ENCODE measurements around the gene PTPDC1.
A peak's percentile ranks its signal among the peaks of the same experiment; 100 is the strongest.

The PTPDC1 gene

DNA sequence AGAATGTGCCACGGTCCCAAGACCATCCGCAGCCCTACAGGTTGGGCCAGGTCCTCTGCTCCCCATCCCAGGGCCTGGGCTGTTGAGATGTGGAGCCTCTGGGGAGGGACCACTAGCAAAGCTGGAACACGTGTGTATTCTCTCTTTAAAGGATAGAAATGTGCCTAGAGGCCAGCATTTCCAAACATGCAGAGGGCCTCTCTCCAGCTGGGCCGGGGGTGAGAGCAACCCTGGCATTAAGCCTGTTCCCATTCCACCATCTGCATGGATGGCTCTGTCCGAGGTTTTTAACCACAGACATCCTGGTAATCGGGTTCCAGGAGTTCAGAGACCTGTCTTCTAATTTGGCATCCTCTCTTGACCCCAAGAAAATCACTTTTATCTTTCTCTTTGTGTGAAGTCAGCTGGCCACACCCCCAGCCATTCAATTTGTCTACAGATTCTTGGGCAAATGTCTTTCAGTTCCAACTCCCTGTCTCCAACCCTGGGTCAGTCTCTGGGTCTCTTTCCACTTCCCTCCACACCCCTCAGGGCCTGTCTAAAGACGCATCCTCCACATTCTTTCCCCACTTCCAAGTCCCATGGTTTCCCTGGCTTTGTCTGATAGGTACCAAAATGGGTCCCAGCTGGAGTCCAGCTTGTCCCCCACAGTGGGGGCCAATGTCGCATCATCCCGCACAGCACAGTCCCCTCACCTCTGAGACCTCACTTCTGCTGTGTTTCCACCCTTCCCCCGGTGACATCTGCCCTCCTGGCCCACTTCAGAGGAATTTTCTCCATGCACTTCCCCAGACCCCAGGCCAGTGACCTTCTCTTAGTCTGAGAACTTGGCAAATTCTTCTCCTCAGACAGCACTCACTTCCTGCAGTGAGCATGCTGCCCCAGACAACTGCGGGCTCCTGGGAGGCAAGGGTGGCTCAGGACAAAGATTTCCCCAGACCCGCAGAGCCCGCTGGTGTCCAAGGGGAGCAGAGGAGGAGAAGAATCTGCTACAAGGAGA is 56.8 kb downstream of the PTPDC1 start:
- peak; percentile 74 for DNase-seq (ENCODE audit: low read depth)
- H3K4me3 ChIP-seq (replicated peaks; ENCODE audit: low read depth, low read length): no peak overlapping the region
- TF ChIP-seq, protein P1, sequence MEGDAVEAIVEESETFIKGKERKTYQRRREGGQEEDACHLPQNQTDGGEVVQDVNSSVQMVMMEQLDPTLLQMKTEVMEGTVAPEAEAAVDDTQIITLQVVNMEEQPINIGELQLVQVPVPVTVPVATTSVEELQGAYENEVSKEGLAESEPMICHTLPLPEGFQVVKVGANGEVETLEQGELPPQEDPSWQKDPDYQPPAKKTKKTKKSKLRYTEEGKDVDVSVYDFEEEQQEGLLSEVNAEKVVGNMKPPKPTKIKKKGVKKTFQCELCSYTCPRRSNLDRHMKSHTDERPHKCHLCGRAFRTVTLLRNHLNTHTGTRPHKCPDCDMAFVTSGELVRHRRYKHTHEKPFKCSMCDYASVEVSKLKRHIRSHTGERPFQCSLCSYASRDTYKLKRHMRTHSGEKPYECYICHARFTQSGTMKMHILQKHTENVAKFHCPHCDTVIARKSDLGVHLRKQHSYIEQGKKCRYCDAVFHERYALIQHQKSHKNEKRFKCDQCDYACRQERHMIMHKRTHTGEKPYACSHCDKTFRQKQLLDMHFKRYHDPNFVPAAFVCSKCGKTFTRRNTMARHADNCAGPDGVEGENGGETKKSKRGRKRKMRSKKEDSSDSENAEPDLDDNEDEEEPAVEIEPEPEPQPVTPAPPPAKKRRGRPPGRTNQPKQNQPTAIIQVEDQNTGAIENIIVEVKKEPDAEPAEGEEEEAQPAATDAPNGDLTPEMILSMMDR (IDR thresholded peaks at IDR 0.05; ENCODE audit: low read length, missing control alignments): no peak

- TF ChIP-seq, protein P1 (IDR thresholded peaks at IDR 0.05; ENCODE audit: low read length, missing control alignments): no peak
- DNase-seq (ENCODE audit: low read depth): no peak
- H3K4me3 ChIP-seq (replicated peaks; ENCODE audit: low read depth, low read length): no peak overlapping the region
Observed at GRCh38 chr9:94142353-94142752, 58.1 kb downstream of the PTPDC1 start.

DNA sequence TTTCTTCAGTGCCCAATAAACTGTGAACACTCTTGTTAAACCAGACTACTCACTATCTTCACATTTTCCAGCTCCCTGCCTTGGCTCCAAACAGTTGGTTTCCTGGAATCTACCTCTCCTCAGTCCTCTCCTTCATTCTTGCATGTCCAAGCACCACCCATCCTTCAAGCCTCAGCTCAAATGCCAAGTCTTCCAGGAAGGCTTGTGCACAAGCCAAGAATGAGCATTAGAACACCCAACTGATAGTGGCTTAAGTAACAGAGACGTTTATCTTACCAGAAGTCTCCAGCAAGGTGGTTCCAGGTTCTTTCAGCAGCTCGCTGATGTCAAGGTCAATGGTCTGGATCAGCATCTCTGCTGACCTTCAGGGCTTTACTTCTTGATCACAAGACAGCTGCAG is 60.1 kb downstream of the PTPDC1 start:
- TF ChIP-seq, protein P1 (IDR thresholded peaks at IDR 0.05; ENCODE audit: low read length, missing control alignments): no peak
- no peak overlapping the region for H3K4me3 ChIP-seq (replicated peaks; ENCODE audit: low read depth, low read length)
- peak; percentile 84 for DNase-seq (ENCODE audit: low read depth)

DNA sequence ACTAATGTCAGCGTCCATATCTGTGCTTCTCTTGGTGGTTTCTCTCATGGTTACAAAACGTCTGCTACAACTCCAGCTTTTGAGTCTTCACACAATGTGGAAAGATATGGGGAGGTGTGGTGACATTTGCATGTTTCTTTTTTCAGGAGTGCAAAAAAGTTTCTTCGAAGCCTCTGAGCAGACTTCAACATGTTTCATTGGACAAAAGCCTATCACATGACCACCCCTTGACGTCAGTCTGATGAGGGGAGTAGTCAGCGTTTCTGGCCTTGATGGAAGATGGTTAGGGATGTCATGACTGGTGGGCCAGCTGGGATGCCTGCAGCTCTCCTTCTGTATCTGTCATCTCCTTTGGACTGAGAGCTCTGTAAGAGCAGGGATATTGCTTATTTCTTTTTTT is 61.4 kb downstream of the PTPDC1 start:
- TF ChIP-seq, protein P1 (IDR thresholded peaks at IDR 0.05; ENCODE audit: low read length, missing control alignments): no peak
- no peak for DNase-seq (ENCODE audit: low read depth)
- no peak overlapping the region for H3K4me3 ChIP-seq (replicated peaks; ENCODE audit: low read depth, low read length)

GRCh38 chr9:94147776-94148175 is 63.5 kb downstream of the PTPDC1 start:
- no peak for DNase-seq (ENCODE audit: low read depth)
- TF ChIP-seq, protein P1 (IDR thresholded peaks at IDR 0.05; ENCODE audit: low read length, missing control alignments): no peak
- no peak overlapping the region for H3K4me3 ChIP-seq (replicated peaks; ENCODE audit: low read depth, low read length)

DNA sequence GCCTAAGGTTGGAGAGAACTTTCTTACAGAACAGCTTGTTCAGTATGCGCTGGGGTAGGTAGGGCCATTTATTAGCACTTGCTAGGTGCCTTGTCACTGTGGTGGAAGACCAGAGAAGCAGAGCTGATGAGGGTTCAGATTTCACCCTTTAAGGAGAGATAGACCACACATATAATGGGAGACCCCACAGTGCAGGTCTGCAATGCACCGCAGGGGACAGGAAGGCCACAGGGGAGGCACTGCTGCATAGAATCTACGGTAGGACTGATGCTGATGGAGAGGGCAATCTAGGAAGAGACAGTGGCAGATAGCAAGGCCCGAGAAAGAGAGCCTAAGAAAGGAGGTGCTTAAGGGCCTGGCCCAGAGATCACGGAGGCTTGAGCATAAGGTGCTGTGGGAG is 64.2 kb downstream of the PTPDC1 start:
- TF ChIP-seq, protein P1 (IDR thresholded peaks at IDR 0.05; ENCODE audit: low read length, missing control alignments): no peak
- no peak overlapping the region for H3K4me3 ChIP-seq (replicated peaks; ENCODE audit: low read depth, low read length)
- DNase-seq (ENCODE audit: low read depth): no peak
